ENCODE results near the gene LRRFIP1. TPM values are rescaled to one million over a fixed set of nuclear protein-coding genes. Genes with fewer than 3 reads are reported as not detected.

LRRFIP1 gene
- total and polyA plus RNA-seq, 2 of the 13 experiments (the other 11 are each of a cell fraction or from before 2014, with no cell fraction given), result 15.9 to 40.5 TPM

DNA sequence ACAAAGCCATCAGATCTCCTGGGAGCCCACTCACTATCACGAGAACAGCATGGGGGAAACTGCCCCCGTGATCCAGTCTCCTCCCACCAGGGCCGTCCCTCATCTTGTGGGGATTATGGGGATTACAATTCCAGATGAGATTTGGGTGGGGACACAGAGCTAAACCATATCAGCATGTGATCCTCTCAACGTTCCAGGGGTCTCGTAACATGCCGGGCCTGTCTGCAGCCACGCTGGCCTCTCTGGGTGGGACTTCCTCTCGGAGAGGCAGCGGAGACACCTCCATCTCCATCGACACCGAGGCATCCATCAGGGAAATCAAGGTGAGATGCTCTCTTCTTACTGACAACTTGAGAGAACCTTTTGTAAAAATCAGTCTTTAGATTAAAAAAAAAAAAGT, 121.6 kb downstream of the LRRFIP1 start:
- Histone ChIP-seq H3K79me2 (ENCODE audit: insufficient read depth, low read length) (no peaks in the 10 kb centered on the region), H3K4me3 (replicated peaks in 1 of 3; ENCODE audit: insufficient read depth in 1 of 3, low read depth in 2 of 3, low read length in 3 of 3) (no peak overlapping the region), H4K20me1 (ENCODE audit: insufficient read depth, low read length) (no peaks in the 10 kb centered on the region), H3K27ac (ENCODE audit: extremely low read length, insufficient read depth, low read length) (no peak overlapping the region), H3K36me3 (replicated peaks in 1 of 2; ENCODE audit: control insufficient read depth in 1 of 2, insufficient read depth in 2 of 2, low read length in 2 of 2) (peaks cover 20 to 48% of the 10 kb centered on the region in 2 experiments), H3K9me3 (ENCODE audit: low read length) (no peaks in the 10 kb centered on the region), H3K4me1 (ENCODE audit: insufficient read depth, low read length) (peaks cover 15% of the 10 kb centered on the region), H2AFZ (ENCODE audit: low read length) (no peak overlapping the region), H3K4me2 (ENCODE audit: low read depth, low read length) (no peak overlapping the region), H3K27me3 (ENCODE audit: control insufficient read depth in 1 of 2, insufficient read depth in 2 of 2, low read length in 2 of 2) (no peaks in the 10 kb centered on the region), H3K9ac (ENCODE audit: insufficient read depth, low read depth, low read length) (no peak overlapping the region)
- FAIRE-seq, result no peak
- intact Hi-C loops (cut with micrococcal nuclease; ENCODE audit: unreplicated experiment) (no loop called here), in situ Hi-C loops (cut with HindIII; ENCODE audit: extremely low pct_ligation_motif_present, low pct_unique_long_range_greater_than_20kb) (no loop called here)
- no peak for DNase-seq (ENCODE audit: low spot score)
- BruUV-seq (replicated peaks), result no TSS peak
- ChIA-PET POLR2A (no interaction called here), CTCF (ENCODE audit: low intra/inter-chr PET ratio, low total read pairs) (no interaction called here)
- TF ChIP-seq TBX2 (CRISPR knock-in tag; IDR thresholded peaks at IDR 0.05; ENCODE audit: borderline replicate concordance), result no peak
- TF ChIP-seq SMARCC2 (IDR thresholded peaks at IDR 0.05), result no peak
- TF ChIP-seq MTA3 (CRISPR knock-in tag; IDR thresholded peaks at IDR 0.05), result no peak
- TF ChIP-seq SALL2 (CRISPR knock-in tag; IDR thresholded peaks at IDR 0.05), result no peak
- no peak for TF ChIP-seq BORCS8-MEF2B (CRISPR knock-in tag; IDR thresholded peaks at IDR 0.05)
- no peak for TF ChIP-seq NR3C1 (CRISPR knock-in tag; IDR thresholded peaks at IDR 0.05)
- TF ChIP-seq POLR2AphosphoS2 (IDR thresholded peaks at IDR 0.05; ENCODE audit: low read depth, low read length), result no peak
- TF ChIP-seq FOXK1 (CRISPR knock-in tag; IDR thresholded peaks at IDR 0.05; ENCODE audit: borderline replicate concordance, low read depth), result no peak
- TF ChIP-seq HMGA1 (CRISPR knock-in tag; conservative IDR thresholded peaks at IDR 0.05), result no peak
- TF ChIP-seq, protein P1, sequence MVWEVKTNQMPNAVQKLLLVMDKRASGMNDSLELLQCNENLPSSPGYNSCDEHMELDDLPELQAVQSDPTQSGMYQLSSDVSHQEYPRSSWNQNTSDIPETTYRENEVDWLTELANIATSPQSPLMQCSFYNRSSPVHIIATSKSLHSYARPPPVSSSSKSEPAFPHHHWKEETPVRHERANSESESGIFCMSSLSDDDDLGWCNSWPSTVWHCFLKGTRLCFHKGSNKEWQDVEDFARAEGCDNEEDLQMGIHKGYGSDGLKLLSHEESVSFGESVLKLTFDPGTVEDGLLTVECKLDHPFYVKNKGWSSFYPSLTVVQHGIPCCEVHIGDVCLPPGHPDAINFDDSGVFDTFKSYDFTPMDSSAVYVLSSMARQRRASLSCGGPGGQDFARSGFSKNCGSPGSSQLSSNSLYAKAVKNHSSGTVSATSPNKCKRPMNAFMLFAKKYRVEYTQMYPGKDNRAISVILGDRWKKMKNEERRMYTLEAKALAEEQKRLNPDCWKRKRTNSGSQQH (CRISPR knock-in tag; IDR thresholded peaks at IDR 0.05; ENCODE audit: low read depth), result no peak
- TF ChIP-seq MBNL3 (CRISPR knock-in tag; conservative IDR thresholded peaks at IDR 0.05), result no peak
- TF ChIP-seq, protein P2, sequence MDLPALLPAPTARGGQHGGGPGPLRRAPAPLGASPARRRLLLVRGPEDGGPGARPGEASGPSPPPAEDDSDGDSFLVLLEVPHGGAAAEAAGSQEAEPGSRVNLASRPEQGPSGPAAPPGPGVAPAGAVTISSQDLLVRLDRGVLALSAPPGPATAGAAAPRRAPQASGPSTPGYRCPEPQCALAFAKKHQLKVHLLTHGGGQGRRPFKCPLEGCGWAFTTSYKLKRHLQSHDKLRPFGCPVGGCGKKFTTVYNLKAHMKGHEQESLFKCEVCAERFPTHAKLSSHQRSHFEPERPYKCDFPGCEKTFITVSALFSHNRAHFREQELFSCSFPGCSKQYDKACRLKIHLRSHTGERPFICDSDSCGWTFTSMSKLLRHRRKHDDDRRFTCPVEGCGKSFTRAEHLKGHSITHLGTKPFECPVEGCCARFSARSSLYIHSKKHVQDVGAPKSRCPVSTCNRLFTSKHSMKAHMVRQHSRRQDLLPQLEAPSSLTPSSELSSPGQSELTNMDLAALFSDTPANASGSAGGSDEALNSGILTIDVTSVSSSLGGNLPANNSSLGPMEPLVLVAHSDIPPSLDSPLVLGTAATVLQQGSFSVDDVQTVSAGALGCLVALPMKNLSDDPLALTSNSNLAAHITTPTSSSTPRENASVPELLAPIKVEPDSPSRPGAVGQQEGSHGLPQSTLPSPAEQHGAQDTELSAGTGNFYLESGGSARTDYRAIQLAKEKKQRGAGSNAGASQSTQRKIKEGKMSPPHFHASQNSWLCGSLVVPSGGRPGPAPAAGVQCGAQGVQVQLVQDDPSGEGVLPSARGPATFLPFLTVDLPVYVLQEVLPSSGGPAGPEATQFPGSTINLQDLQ (CRISPR knock-in tag; IDR thresholded peaks at IDR 0.05), result no peak
- TF ChIP-seq ZNF205 (CRISPR knock-in tag; IDR thresholded peaks at IDR 0.05), result no peak
- TF ChIP-seq ZBTB3 (CRISPR knock-in tag; IDR thresholded peaks at IDR 0.05; ENCODE audit: borderline replicate concordance, low read depth), result no peak
- TF ChIP-seq, protein P3, sequence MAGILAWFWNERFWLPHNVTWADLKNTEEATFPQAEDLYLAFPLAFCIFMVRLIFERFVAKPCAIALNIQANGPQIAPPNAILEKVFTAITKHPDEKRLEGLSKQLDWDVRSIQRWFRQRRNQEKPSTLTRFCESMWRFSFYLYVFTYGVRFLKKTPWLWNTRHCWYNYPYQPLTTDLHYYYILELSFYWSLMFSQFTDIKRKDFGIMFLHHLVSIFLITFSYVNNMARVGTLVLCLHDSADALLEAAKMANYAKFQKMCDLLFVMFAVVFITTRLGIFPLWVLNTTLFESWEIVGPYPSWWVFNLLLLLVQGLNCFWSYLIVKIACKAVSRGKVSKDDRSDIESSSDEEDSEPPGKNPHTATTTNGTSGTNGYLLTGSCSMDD (CRISPR knock-in tag; IDR thresholded peaks at IDR 0.05), result no peak
- WGBS (ENCODE audit: low lambda C conversion rate), result 96% methylated on average over 11 of the region's 11 CpGs
- no peak for ATAC-seq

All from HepG2 (cell line).